NCI-H69 (cell line): Measurements from ENCODE around the gene ATP5MK.
"Not testable (repeated sequence)": the region's sequence is repeated elsewhere in the genome, so short reads cannot be mapped to it uniquely, and the experiment has no call there.

ENCODE experiments used
- DNase-seq: peaks from one replicate; lab custom pipeline; 2025; lab: John Stamatoyannopoulos, UW

The ATP5MK gene

GRCh38 chr10:103396789-103397087, 463 bp upstream of the ATP5MK start:
- no peak for DNase-seq

- peak; percentile 18 for DNase-seq
Measured at GRCh38 chr10:103395754-103396066, 565 bp downstream of the ATP5MK start.

GRCh38 chr10:103394180-103394579, 2.1 kb downstream of the ATP5MK start:
- DNase-seq, result no peak

- DNase-seq, result no peak
Measured at GRCh38 chr10:103382769-103383168, 13.5 kb downstream of the ATP5MK start.

GRCh38 chr10:103374263-103374662, 22.0 kb downstream of the ATP5MK start:
- DNase-seq, result no peak

- DNase-seq, result no peak
Measured at GRCh38 chr10:103373544-103373943, 22.7 kb downstream of the ATP5MK start.

GRCh38 chr10:103367782-103368518, 28.3 kb downstream of the ATP5MK start, which contains the start of gene TAF5:
TSS of gene TAF5 (plus strand) at chr10:103367976. CDS start at chr10:103367990, 14 bp downstream.
- peak; percentile 95 for DNase-seq

- peak; percentile 48 for DNase-seq
Measured at GRCh38 chr10:103367379-103367781, 28.9 kb downstream of the ATP5MK start.

GRCh38 chr10:103360791-103361190, 35.5 kb downstream of the ATP5MK start:
- not testable (repeated sequence) for DNase-seq

- not testable (repeated sequence) for DNase-seq
Measured at GRCh38 chr10:103359493-103359892, 36.8 kb downstream of the ATP5MK start.

- DNase-seq, result no peak
Measured at GRCh38 chr10:103355906-103356599, 40.2 kb downstream of the ATP5MK start.

GRCh38 chr10:103354567-103354966, 41.7 kb downstream of the ATP5MK start:
- not testable (repeated sequence) for DNase-seq

GRCh38 chr10:103353281-103353680, 43.0 kb downstream of the ATP5MK start:
- no peak for DNase-seq

GRCh38 chr10:103350517-103351260, 45.6 kb downstream of the ATP5MK start, which contains the start of gene PCGF6:
TSS of gene PCGF6 (minus strand) at chr10:103351140. CDS start at chr10:103351066, 74 bp downstream.
- peak; percentile 88 for DNase-seq

- DNase-seq, result no peak
Measured at GRCh38 chr10:103350175-103350516, 46.1 kb downstream of the ATP5MK start.
